Loucy (cell line): ENCODE data around the gene RCC2.

Experiments used
- H2AFZ ChIP-seq: fragments of 200-600 bp; sonication (generic); 2 replicates; pipeline ENCODE4 v1.6.0; 2016; ENCODE audit warnings: antibody characterized with exemption, mild to moderate bottlenecking, low read length, moderate library complexity
- H3F3A ChIP-seq: fragments of 200-600 bp; 2 replicates; pipeline ENCODE4 v1.6.0; 2016; ENCODE audit warnings: antibody characterized with exemption, low read depth, mild to moderate bottlenecking
- H3K27me3 ChIP-seq: fragments of 200-600 bp; sonication (generic); 2 replicates; pipeline ENCODE4 v1.6.1; 2014; ENCODE audit warnings: low read length, mild to moderate bottlenecking; ENCODE audit not compliant: insufficient read depth, poor library complexity, severe bottlenecking
- H3K36me3 ChIP-seq: fragments of 200-600 bp; sonication (generic); 2 replicates; pipeline ENCODE4 v1.6.1; 2016; ENCODE audit warnings: low read length; ENCODE audit not compliant: insufficient read depth
- H3K4me1 ChIP-seq: fragments of 200-600 bp; sonication (generic); 2 replicates; pipeline ENCODE4 v1.5.1; 2014; ENCODE audit warnings: low read length, mild to moderate bottlenecking; ENCODE audit not compliant: insufficient read depth, poor library complexity, severe bottlenecking
- H3K4me2 ChIP-seq: fragments of 200-600 bp; sonication (generic); 2 replicates; pipeline ENCODE4 v1.6.0; 2014; ENCODE audit warnings: antibody characterized with exemption, low read length, low read depth, mild to moderate bottlenecking; ENCODE audit not compliant: poor library complexity, severe bottlenecking
- H3K4me3 ChIP-seq: fragments of 200-600 bp; sonication (generic); 2 replicates; pipeline ENCODE4 v1.5.1; 2014; ENCODE audit warnings: low read length, mild to moderate bottlenecking, mixed read lengths; ENCODE audit not compliant: poor library complexity, severe bottlenecking
- H3K79me2 ChIP-seq: fragments of 200-600 bp; sonication (generic); 2 replicates; pipeline ENCODE4 v1.6.1; 2014; ENCODE audit warnings: low read length; ENCODE audit not compliant: insufficient read depth
- H3K9ac ChIP-seq: fragments of 200-600 bp; sonication (generic); 2 replicates; pipeline ENCODE4 v1.6.0; 2014; ENCODE audit warnings: mild to moderate bottlenecking, low read depth, low read length, moderate library complexity; ENCODE audit not compliant: poor library complexity, severe bottlenecking
- H3K9me2 ChIP-seq: fragments of 200-600 bp; sonication (generic); replicated peaks from 2 replicates; pipeline ENCODE4 v1.6.1; 2016; ENCODE audit warnings: low read depth, low read length, mixed read lengths
- H3K9me3 ChIP-seq: fragments of 200-600 bp; sonication (generic); 2 replicates; pipeline ENCODE4 v1.6.1; 2014; ENCODE audit warnings: mild to moderate bottlenecking, antibody characterized with exemption, low read length, low read depth; ENCODE audit not compliant: insufficient read depth
- H4K20me1 ChIP-seq: fragments of 200-600 bp; sonication (generic); 2 replicates; pipeline ENCODE4 v1.6.0; 2014; ENCODE audit warnings: antibody characterized with exemption, low read length, mild to moderate bottlenecking; ENCODE audit not compliant: insufficient read depth, poor library complexity, severe bottlenecking
- EZH2phosphoT487 ChIP-seq: fragments of 200-600 bp; IDR thresholded peaks from 2 replicates; pipeline ENCODE4 v1.6.1; 2018; ENCODE audit warnings: antibody characterized with exemption, mild to moderate bottlenecking, moderate library complexity, borderline replicate concordance
- TF ChIP-seq, protein P1 (sequence below): fragments of 200-600 bp; sonication (generic); conservative IDR thresholded peaks from 2 replicates; pipeline ENCODE4 v1.5.1; 2014; ENCODE audit warnings: mild to moderate bottlenecking, antibody characterized with exemption, low read length

Gene RCC2

DNA sequence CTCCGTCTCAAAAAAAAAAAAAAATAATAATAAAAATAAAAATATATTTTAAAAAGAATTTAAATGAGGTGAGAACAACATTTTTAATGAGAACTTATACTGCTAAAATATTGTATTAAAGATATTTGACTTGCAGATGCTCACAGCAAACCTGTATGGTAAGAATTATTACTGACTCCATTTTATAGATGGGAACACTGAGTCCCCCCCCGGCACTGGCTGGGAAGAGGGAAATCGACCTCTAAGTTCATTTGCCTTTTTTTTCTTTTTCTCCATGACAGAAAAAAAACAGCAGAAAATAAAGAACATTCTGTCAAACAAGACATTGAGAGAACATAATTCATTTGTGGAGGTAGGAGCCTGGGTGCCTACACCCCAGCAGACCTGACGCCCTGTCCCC, 80.9 kb downstream of the RCC2 start:
- H3F3A ChIP-seq: no peaks in the 10 kb centered on the region
- no peaks in the 10 kb centered on the region for H3K36me3 ChIP-seq
- no peaks in the 10 kb centered on the region for H3K9me2 ChIP-seq
- H2AFZ ChIP-seq: no peak overlapping the region
- H3K4me1 ChIP-seq: peaks cover 16% of the 10 kb centered on the region
- H3K4me3 ChIP-seq: no peak overlapping the region
- no peak overlapping the region for H3K9ac ChIP-seq
- TF ChIP-seq EZH2phosphoT487: no peak
- TF ChIP-seq, protein P1, sequence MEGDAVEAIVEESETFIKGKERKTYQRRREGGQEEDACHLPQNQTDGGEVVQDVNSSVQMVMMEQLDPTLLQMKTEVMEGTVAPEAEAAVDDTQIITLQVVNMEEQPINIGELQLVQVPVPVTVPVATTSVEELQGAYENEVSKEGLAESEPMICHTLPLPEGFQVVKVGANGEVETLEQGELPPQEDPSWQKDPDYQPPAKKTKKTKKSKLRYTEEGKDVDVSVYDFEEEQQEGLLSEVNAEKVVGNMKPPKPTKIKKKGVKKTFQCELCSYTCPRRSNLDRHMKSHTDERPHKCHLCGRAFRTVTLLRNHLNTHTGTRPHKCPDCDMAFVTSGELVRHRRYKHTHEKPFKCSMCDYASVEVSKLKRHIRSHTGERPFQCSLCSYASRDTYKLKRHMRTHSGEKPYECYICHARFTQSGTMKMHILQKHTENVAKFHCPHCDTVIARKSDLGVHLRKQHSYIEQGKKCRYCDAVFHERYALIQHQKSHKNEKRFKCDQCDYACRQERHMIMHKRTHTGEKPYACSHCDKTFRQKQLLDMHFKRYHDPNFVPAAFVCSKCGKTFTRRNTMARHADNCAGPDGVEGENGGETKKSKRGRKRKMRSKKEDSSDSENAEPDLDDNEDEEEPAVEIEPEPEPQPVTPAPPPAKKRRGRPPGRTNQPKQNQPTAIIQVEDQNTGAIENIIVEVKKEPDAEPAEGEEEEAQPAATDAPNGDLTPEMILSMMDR: no peak
- H3K79me2 ChIP-seq: peaks cover 14% of the 10 kb centered on the region; the same call in 1 of the 2 replicates
- H3K27me3 ChIP-seq: no peaks in the 10 kb centered on the region
- H4K20me1 ChIP-seq: no peaks in the 10 kb centered on the region
- H3K4me2 ChIP-seq: no peak overlapping the region
- no peaks in the 10 kb centered on the region for H3K9me3 ChIP-seq
